Hindlimb muscle (tissue), 1 donor: ENCODE results near the gene PRKACB. TPM values are rescaled to one million over a fixed set of nuclear protein-coding genes. Genes with fewer than 3 reads are reported as not detected.

Source experiments
- DNase-seq: peaks from one replicate; pipeline ENCODE4 v3.0.0-alpha.2; 2013
- polyA plus RNA-seq: library from polyadenylated mRNA; unstranded; fragments of 120-200 nt; gene quantifications from one replicate; pipeline ENCODE4 v1.2.1, GENCODE V29; 2013; ENCODE audit not compliant: insufficient read length

Gene PRKACB
- polyA plus RNA-seq, 1 donor: 21.3 TPM

- no peak for DNase-seq
Measured at GRCh38 chr1:84159533-84160240, 15.6 kb downstream of the PRKACB start.

DNA sequence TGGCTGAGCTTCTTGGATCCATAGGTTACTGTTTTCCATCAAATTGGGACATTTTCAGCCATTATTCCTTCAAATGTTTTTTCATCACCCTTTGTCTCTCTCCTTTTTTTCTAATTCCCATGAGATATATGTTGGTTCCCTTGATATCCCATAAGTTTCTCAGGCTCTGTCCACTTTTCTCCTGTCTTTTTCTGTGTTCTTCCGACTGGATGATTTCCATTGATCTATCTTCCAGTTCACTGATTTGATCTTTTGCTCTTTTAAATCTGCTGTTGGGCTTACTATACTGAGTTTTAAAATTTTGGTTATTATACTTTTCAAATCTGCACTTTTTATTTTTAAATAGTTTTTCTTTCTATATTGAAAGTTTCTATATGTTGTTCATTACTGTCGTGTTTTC lies 18.2 kb downstream of the PRKACB start:
- DNase-seq: no peak

- DNase-seq: no peak
Measured at GRCh38 chr1:84163123-84163931, 19.3 kb downstream of the PRKACB start.

DNA sequence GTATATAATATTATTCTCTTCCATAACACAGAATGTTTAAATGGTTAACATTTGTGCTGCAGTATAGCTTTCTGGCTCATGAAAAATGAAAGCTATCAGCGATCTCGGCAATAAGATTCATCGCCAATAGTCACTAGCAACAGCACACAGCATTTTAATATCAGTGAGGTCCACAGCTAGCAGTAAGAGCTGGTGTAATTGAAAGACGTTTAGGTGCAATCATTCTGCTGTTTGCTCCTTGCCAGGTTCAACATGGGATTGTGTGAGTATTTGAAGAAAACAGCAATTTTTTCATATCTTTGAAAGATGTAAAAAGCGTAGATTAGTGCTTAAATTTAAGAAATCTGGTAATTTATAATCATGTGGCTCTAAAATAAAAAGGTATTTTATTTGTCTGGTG lies 20.1 kb downstream of the PRKACB start:
- DNase-seq: no peak

DNA sequence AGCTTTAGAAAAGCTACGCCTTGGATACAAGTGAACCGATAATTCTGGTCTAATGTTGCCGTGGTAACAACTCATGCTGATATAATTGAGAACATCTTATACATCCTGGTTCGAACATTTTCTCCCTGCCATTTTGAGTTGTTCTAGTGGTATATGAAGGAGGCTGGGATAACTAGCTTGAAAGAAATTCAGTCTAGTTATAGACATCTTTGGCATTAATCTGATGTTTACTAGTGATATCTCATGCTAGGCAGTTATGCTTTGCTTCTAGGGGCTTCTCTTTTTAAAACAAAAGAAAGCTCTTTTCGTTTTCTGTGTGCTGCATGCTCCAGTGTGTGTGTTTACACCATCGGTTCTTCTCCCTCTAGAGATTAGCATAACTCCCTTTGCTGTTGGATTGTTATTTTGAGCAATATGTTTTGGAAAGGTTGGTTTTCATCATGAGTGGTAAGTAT lies 20.5 kb downstream of the PRKACB start:
- no peak for DNase-seq

DNA sequence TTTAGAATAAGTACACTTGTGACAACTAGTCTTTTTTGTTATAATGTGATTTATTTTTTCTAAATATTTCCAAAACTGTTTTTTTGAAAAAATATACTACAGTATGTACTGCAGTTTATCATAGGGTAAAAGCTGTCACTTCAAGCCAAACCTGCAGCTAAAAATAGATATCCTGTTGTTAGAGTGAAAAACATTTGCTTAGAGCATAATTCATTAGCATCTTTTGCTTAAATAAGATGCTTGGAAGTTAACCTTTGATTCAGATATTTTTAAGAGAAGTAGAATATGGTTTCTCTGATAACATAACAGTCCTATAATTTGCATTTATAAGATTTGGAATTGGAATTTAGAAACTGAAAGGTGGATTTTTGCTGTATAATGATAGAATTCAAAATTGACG lies 21.5 kb downstream of the PRKACB start:
- no peak for DNase-seq

GRCh38 chr1:84166797-84167196 lies 22.7 kb downstream of the PRKACB start:
- no peak for DNase-seq

DNA sequence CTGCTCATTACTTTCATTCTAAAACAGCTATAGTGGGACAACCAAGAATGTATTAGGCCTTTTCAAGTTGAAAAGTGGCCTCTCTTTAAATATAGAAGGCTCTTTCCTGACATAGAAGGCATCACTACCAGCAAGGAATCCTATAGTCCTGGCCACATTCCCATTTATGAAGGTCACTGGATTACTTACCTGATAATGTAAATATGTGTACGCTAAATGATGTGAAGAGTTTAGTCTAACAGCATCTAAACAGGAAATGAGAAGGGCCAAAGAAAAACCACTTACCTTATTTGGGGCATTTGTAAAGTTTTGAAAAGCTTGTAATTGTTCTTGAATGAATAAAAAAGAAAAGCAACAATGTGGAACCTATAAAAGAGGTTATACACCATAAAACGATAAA lies 24.7 kb downstream of the PRKACB start:
- no peak for DNase-seq

GRCh38 chr1:84170171-84170570 lies 26.1 kb downstream of the PRKACB start:
- no peak for DNase-seq

GRCh38 chr1:84171481-84171880 lies 27.4 kb downstream of the PRKACB start:
- no peak for DNase-seq

DNA sequence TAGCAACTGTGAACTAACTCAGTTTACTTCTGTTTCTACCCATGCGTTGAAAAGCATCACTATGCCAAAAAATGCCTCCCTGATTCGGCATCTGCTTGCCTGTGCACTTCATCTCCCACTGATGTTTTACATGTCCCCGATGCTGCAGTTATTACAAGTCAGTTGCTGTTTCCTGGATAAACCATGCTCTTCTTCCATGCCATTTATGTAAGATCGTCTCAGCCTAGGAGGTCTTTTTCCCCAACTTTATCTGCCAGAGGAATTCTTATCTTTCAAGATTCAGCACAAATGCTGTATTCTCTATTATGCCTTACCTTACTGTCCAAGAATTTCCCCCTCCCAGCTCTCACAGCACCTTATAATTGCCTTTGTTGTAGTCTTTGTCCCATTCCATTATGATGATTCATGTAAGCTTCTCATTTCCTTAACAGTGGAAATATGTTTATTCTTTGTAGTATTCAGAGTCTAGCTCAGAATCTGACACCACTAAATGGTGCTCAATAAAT lies 30.0 kb downstream of the PRKACB start:
- DNase-seq: no peak

DNA sequence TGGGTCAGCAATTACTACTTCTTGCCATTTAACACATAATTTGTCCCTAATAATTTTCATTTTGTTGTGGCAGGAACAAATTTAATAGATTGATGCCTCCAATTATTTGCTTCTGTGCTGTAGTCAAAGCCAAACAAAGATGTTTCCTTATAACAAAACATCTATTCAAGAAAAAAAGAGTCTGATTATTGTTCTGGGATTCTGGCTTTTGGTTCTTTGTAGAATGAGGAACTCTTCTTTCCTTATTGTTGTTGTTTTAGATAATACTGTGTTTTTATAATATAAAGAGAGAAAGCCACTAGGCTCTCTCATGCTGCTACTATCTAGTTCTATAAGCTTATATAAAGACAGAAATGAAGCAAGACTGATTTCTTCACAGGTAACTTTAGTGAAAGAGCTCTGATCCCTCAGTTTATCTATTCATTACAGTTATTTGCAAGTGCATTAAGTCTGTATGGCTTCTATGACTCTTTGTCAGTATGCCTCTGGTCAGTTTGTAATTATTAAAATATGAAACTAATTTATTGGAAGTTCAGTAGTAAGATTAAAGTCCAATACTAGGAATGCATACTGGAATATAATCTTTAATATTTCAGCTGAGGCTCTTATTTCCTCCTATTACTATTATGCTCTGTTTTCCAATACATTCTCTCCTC lies 37.4 kb downstream of the PRKACB start:
- no peak for DNase-seq

- no peak for DNase-seq
Measured at GRCh38 chr1:84190455-84190854, 46.4 kb downstream of the PRKACB start.

GRCh38 chr1:84192681-84193080 lies 48.6 kb downstream of the PRKACB start:
- no peak for DNase-seq

DNA sequence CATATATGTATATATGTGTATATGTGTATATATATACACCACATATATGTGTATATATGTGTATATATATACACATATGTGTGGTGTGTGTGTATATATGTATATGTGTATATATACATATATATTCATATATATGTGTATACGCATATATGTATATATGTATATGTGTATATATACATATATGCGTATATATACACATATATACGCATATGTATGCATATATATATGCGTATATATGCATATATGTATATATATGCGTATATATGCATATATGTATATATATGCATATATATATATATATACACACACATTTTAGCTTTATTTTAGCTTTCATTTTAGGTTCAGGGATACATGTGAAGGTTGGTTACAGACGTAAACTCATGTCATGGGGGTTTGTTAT lies 54.8 kb downstream of the PRKACB start:
- no peak for DNase-seq

DNA sequence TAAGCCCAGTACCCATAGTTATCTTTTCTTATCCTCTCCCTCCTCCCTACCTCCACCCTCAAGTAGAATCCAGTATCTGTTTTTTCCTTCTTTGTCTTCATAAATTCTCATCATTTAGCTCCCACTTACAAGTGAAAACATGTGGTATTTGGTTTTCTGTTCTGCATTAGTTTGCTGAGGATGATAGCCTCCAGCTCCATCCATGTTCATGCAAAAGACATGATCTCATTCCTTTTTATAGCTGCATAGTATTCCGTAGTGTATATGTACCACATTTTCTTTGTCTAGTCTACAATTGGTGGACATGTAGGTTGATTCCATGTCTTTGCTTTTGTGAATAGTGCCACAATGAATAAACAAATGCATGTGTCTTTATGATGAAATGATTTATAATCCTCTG lies 55.2 kb downstream of the PRKACB start:
- DNase-seq: no peak

DNA sequence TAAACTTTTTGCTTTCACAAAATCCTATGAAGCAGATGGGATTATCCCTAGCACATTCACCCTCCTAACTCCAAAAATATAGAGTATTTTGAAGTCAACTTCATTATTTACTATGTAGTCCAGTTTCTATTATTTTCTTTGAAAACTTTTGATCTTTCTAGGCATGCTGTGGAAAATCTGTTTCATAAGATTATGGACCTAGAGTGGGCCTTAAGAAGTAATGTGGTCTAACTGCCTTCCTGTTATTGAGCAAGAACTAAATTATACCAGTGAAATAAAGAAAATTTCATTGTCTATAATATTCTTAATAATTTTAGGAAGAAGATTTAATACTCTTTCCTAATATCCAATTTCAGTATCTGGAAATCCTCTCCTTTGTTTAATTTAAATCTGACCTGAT lies 58.1 kb downstream of the PRKACB start:
- DNase-seq: no peak

DNA sequence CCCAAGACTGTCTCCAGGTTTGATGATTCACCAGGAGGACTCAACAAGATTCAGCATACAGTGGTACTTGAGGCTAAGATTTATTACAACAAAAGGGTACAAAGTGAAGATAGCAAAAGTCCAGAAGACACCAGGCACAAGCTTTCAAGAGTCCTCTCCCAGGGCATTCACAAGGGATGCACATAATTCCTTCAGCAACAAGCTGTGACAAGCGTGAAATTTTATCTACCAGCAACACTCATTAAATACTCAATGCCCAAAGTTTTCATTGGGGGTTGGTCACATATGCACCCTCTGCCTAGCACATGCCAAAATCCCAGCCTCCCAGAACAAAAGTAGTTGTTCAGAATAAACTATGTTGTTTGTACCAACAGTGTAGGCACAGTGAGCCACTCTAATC lies 62.3 kb downstream of the PRKACB start:
- DNase-seq: no peak

DNA sequence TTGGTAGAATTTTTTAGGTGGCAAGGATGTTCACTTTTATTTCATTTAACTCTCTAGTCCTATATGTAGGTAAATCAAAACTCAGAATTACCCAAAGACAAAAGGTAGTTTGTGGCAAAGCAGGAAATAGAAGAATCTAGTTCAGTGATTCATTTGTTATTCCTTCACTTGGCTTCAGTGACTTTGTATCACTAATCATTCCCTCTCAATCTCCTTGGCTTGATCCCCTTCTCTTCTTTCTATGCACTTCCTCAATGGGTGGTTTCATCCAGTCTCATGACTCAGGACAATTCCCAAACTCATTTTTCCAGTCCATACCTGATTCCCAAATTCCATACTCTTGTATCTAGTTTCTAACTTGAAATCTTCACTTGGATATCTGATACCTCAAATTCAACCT lies 64.9 kb downstream of the PRKACB start:
- no peak for DNase-seq

GRCh38 chr1:84214115-84214956 lies 70.3 kb downstream of the PRKACB start:
- DNase-seq: no peak

- DNase-seq: no peak
Measured at GRCh38 chr1:84217239-84217638, 73.2 kb downstream of the PRKACB start.

DNA sequence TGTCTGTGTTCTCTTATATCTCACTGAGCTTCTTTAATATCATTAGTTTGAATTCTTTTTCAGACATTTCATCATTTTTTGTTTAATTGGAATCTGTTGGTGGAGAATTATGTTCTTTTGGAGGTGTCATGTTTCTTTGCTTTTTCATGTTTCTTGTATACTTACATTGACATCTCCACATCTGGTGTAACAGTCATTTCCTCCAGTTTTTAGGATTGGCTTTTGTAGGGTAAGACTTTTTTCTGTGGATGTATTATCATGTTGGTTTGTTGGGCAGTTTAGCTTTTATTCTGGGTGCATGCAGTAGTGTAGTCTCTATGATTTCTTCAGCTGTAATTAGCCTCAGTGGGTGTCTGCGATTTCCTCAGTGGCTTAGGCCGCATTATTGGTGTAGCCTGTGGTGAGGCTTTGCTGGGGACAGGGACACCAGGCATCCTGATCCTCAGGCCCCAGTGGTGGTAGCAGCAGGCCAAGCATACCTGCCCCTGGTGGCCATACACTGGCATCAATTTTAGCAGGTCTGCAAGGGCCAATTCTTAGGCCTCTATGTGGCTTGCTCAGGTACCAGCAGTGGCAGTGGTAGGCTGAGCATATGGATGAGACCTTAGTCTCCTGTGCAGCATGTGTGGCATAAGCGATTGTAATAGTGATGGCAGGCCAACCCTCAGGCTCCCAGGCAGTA lies 79.8 kb downstream of the PRKACB start:
- DNase-seq: no peak
